AG04450 (cell line): ENCODE data around the gene RNFT2. TPM values are rescaled to one million over a fixed set of nuclear protein-coding genes. Genes with fewer than 3 reads are reported as not detected.

Source experiments
- CTCF ChIA-PET: fragments of 300-600, 350-600 bp; formaldehyde crosslinking; extraction: SDS; loops from one replicate; lab custom pipeline; 2022; ENCODE audit warnings: antibody characterized with exemption, inconsistent platforms; lab: Charles Lee
- POLR2A ChIA-PET: fragments of 350-600 bp; formaldehyde crosslinking; extraction: SDS; loops from one replicate; lab custom pipeline; 2021; ENCODE audit warnings: antibody characterized with exemption, inconsistent platforms; lab: Yijun Ruan, JAX
- DNase-seq: peaks from one replicate; pipeline ENCODE4 v3.0.0-alpha.2; 2011; ENCODE audit warnings: low read depth, low spot score
- H3K27ac ChIP-seq: one replicate; pipeline ENCODE4 v1.5.1; 2012; ENCODE audit warnings: low read depth, low read length, control low read depth
- H3K27me3 ChIP-seq: one replicate; pipeline ENCODE4 v1.6.0; 2012; ENCODE audit warnings: low read length; ENCODE audit not compliant: control insufficient read depth, insufficient read depth
- H3K4me3 ChIP-seq: 2 replicates; pipeline ENCODE4 v1.5.1; 2011; ENCODE audit warnings: mild to moderate bottlenecking, low read depth, low read length, control low read depth
- H3K9me3 ChIP-seq: 2 replicates; pipeline ENCODE4 v1.5.1; 2012; ENCODE audit warnings: low read length; ENCODE audit not compliant: control insufficient read depth, insufficient read depth
- CTCF ChIP-seq: IDR thresholded peaks from 2 replicates; pipeline ENCODE4 v1.5.1; 2011; ENCODE audit warnings: low read depth, low read length, control low read depth, inconsistent platforms
- polyA plus RNA-seq: library from polyadenylated mRNA; depleted of rRNA; stranded (reverse); fragments of >200 nt; gene quantifications from 2 replicates; pipeline ENCODE4 v1.2.3, GENCODE V29; 2011

The RNFT2 gene
- polyA plus RNA-seq, 1 experiment: 2.3 TPM

DNA sequence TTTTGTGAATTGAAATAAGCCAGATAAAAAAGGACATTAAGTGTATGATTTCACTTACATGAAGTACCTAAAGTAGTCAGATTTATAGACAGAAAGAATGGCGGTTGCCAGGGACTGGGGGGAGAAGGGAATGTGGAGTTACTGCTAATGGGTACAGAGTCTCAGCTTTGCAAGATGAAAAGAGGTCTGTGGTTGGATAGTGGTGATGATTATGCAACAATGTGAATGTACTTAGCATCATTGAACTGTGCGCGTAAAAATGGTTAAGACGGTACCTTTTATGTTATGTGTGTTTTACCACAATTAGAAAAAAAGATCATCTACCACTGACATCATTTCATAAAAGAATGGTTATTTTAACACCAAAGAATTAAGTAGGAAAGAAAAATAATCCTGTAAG is 35.9 kb downstream of the RNFT2 start:
- Histone ChIP-seq H3K4me3 (no peak overlapping the region), H3K9me3 (no peaks in the 10 kb centered on the region), H3K27ac (no peak overlapping the region), H3K27me3 (no peaks in the 10 kb centered on the region)
- no peak for TF ChIP-seq CTCF
- no peak for DNase-seq
- ChIA-PET POLR2A (no interaction called here), CTCF (no interaction called here)

DNA sequence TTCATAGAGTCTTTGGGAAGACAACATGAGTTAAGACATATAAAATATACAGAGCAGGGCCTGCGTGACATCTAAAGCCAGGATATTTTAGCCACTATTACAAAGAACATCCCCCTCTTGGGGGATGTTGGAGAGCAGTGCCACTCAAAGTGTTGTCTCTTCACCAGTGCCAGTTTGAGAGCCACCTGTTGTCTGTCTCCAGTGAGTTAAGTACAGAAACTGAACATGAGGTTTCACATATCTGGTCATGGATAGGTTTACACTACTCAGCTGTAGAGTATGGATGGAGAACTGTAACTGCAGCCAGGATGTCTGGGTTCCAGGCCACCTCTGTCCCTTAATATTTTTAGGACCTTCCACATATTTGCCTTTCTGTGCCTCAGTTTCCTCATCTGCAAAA is 39.1 kb downstream of the RNFT2 start:
- no peak for TF ChIP-seq CTCF
- H3K4me3 ChIP-seq: no peak overlapping the region
- DNase-seq: no peak
- no peaks in the 10 kb centered on the region for H3K9me3 ChIP-seq
- no peak overlapping the region for H3K27ac ChIP-seq
- CTCF ChIA-PET: no interaction called here
- POLR2A ChIA-PET: no interaction called here
- H3K27me3 ChIP-seq: no peaks in the 10 kb centered on the region

- ChIA-PET POLR2A (no interaction called here), CTCF (no interaction called here)
- Histone ChIP-seq H3K27ac (no peak overlapping the region), H3K4me3 (no peak overlapping the region), H3K27me3 (no peaks in the 10 kb centered on the region), H3K9me3 (no peaks in the 10 kb centered on the region)
- DNase-seq: no peak
- no peak for TF ChIP-seq CTCF
Observed at GRCh38 chr12:116779597-116779996, 41.5 kb downstream of the RNFT2 start.

DNA sequence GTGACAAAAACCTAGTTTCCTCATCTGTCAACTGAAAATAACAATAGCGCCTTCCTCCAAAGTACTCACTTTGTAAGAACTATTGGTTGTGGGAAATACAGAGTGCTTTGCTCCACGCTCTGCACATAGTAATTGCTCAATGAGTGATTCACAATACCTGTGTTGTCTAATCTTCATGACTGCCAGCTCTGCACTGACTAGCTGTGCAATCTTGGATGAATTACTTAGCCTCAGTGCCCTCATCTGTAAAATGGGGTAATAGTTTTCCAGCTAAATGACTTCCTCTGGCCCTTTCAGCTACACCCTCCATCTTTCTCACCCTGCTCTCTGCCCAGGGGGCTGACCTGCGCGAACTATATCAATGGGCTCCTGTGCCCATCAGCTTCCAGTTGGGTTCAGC is 42.8 kb downstream of the RNFT2 start:
- H3K27me3 ChIP-seq: no peaks in the 10 kb centered on the region
- no peaks in the 10 kb centered on the region for H3K9me3 ChIP-seq
- no peak for DNase-seq
- H3K27ac ChIP-seq: no peak overlapping the region
- ChIA-PET POLR2A (no interaction called here), CTCF (no interaction called here)
- no peak for TF ChIP-seq CTCF
- no peak overlapping the region for H3K4me3 ChIP-seq

DNA sequence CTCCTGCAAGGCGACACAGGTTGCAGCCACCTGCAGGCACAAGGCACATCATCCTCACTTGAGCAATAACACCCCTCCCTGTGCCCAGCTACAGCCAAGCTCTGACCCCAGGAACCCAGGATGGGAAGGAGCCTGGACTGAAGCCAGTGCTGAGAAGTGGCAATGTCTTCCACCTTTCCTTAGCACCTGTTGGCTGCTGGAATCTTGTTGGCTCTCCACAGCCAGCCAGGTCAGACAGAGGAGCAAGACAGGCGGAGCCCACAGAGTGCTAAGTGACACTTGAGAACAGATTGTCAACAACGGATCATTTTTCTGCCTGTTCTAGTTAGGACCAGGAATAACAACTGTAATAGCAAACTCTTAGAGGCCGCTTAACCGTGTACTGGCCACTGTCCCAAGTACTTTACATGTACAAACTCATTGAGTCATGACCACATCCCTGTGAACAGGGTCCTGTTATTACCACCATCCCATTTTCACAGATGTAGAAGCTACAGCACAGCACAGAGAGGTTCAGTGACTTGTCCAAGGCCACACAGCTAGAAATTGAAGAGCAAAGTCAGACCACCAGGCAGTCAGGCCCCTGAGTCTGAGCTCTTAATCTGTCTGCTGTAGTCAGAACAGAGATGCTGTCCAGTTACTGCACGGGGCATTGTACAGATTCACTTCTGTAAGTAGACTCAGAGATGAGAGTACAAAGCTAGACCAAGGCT is 45.6 kb downstream of the RNFT2 start:
- H3K27me3 ChIP-seq: no peaks in the 10 kb centered on the region
- no peaks in the 10 kb centered on the region for H3K9me3 ChIP-seq
- no peak overlapping the region for H3K4me3 ChIP-seq
- TF ChIP-seq CTCF: no peak
- POLR2A ChIA-PET: no interaction called here
- DNase-seq: no peak
- CTCF ChIA-PET: no interaction called here
- no peak overlapping the region for H3K27ac ChIP-seq
